Measurements from ENCODE around the gene ST6GAL1. TPM values are rescaled to one million over a fixed set of nuclear protein-coding genes. Genes with fewer than 3 reads are reported as not detected.

Gene ST6GAL1
- total RNA-seq, 1 donor from 2014 or later = 84.3 TPM

- Histone ChIP-seq H3K36me3 (no peaks in the 10 kb centered on the region), H3K4me1 (peaks cover 50% of the 10 kb centered on the region), H3K27ac (replicated peaks) (peak overlapping the region; percentile 73), H3K27me3 (ENCODE audit: low read depth) (no peaks in the 10 kb centered on the region), H3K9me3 (replicated peaks) (no peaks in the 10 kb centered on the region), H3K4me3 (peak overlapping the region; percentile 39)
- TF ChIP-seq CTCF (IDR thresholded peaks at IDR 0.05; ENCODE audit: borderline replicate concordance) = no peak
- intact Hi-C loops (cut with micrococcal nuclease) = no loop called here
- no peak for DNase-seq
Observed at GRCh38 chr3:187104933-187105332, 174.6 kb downstream of the ST6GAL1 start.

- peak overlapping the region; percentile 73 for H3K27ac ChIP-seq (replicated peaks)
- no peak for DNase-seq
- no peak for TF ChIP-seq CTCF (IDR thresholded peaks at IDR 0.05; ENCODE audit: borderline replicate concordance)
Observed at GRCh38 chr3:187105700-187106099, 175.4 kb downstream of the ST6GAL1 start.

DNA sequence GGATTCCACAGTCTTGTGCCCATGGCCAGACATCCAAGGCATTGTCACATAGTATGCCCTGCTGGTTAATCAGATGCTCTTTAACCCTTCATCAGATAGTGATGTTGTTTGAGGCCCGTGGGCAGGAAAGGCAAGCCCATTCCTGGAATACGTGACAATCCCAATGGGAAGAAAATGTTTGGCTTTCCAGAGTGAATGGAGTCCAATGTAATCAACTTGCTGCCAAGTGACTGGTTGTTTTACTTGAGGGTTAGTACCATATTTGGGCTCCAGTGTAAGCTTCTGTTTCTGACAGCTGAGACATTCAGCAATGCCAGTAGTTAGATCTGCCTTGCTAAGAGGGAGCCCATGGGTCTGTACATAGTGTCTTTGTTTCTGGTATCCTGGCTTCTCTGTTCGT lies 177.7 kb downstream of the ST6GAL1 start:
- Histone ChIP-seq H3K36me3 (no peaks in the 10 kb centered on the region), H3K27ac (replicated peaks) (no peak overlapping the region), H3K4me1 (peaks cover 28% of the 10 kb centered on the region), H3K9me3 (replicated peaks) (no peaks in the 10 kb centered on the region), H3K27me3 (ENCODE audit: low read depth) (no peaks in the 10 kb centered on the region), H3K4me3 (no peak overlapping the region)
- DNase-seq = no peak
- no peak for TF ChIP-seq CTCF (IDR thresholded peaks at IDR 0.05; ENCODE audit: borderline replicate concordance)
- intact Hi-C loops (cut with micrococcal nuclease) = no loop called here

More at GRCh38 chr3:187105700-187106099, 175.4 kb downstream of the ST6GAL1 start:
- Histone ChIP-seq H3K27me3 (ENCODE audit: low read depth) (no peaks in the 10 kb centered on the region), H3K36me3 (no peaks in the 10 kb centered on the region), H3K4me1 (peaks cover 50% of the 10 kb centered on the region), H3K4me3 (no peak overlapping the region), H3K9me3 (replicated peaks) (no peaks in the 10 kb centered on the region)
- intact Hi-C loops (cut with micrococcal nuclease) = no loop called here

DNA sequence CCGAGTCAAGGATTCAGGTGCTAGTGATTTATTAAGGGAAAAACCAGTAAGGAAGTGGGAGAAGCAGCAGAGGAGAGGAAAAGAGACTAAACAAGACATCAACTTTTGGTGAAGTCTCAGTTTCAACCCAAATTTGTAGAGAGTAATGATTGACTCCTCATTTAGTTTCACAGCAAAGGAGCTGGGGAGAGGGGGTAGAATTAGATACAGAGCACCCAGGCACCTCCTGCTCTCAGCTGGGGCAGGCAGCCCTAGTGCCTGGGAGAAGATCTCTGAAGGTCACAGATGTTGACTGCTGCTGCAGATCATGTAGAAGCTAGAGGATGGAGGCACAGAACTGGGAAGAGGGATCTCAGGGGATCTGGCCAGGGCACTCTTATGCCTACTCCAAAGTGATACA lies 179.8 kb downstream of the ST6GAL1 start:
- H3K4me1 ChIP-seq = peaks cover 12% of the 10 kb centered on the region
- no peak overlapping the region for H3K27ac ChIP-seq (replicated peaks)
- no peaks in the 10 kb centered on the region for H3K36me3 ChIP-seq
- no peak overlapping the region for H3K4me3 ChIP-seq
- no peaks in the 10 kb centered on the region for H3K27me3 ChIP-seq (ENCODE audit: low read depth)
- H3K9me3 ChIP-seq (replicated peaks) = no peaks in the 10 kb centered on the region
- no peak for TF ChIP-seq CTCF (IDR thresholded peaks at IDR 0.05; ENCODE audit: borderline replicate concordance)
- DNase-seq = no peak
- intact Hi-C loops (cut with micrococcal nuclease) = loop anchor here (5.0 kb wide), 1 partner anchor 57 kb away; no protein-coding TSS in a partner anchor

GRCh38 chr3:187112934-187113793 lies 182.8 kb downstream of the ST6GAL1 start:
- Histone ChIP-seq H3K27me3 (ENCODE audit: low read depth) (no peaks in the 10 kb centered on the region), H3K27ac (replicated peaks) (no peak overlapping the region), H3K4me1 (no peaks in the 10 kb centered on the region), H3K36me3 (no peaks in the 10 kb centered on the region), H3K9me3 (replicated peaks) (no peaks in the 10 kb centered on the region), H3K4me3 (no peak overlapping the region)
- intact Hi-C loops (cut with micrococcal nuclease) = loop anchor here (5.0 kb wide), 1 partner anchor 54 kb away; no protein-coding TSS in a partner anchor
- no peak for DNase-seq
- TF ChIP-seq CTCF (IDR thresholded peaks at IDR 0.05; ENCODE audit: borderline replicate concordance) = peak; percentile 75
